Coronary artery (tissue), 2 donors: ENCODE measurements around the gene FFAR4.

ENCODE experiments used
- DNase-seq: peaks from one replicate; pipeline ENCODE4 v3.0.0-alpha.2; 2017; ENCODE audit warnings: low spot score
- H3K27ac ChIP-seq, 2 donors: fragments of 200-600 bp; sonication (generic); one replicate each; pipeline ENCODE4 v1.5.1; 2016 to 2019
- H3K4me3 ChIP-seq: fragments of 200-600 bp; sonication (generic); 2 replicates; pipeline ENCODE4 v1.5.1; 2016; ENCODE audit warnings: mild to moderate bottlenecking, moderate library complexity
- CTCF ChIP-seq: fragments of 200-600 bp; sonication (generic); IDR thresholded peaks from one replicate; pipeline ENCODE4 v1.5.1; 2019; ENCODE audit warnings: antibody characterized with exemption

FFAR4 gene

DNA sequence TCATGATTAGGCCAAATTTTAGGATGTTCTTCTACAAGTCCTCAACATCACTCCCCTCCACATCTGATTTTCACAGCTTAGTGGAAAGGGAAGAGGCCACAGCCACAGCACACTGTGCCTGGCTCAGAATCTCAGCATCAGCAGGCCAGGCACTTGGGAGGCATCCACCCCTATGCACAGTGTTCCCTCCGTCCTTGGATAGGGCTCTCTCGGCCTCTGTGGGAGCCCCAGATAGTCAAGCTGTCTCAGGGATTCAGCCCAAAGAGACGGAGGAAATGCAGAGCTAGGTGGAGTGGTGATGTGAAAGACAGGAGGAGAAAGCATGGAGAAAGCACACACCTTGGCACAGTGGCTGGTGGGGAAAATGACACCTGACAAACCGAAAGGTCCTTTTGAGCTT, 33.3 kb downstream of the FFAR4 start:
- Histone ChIP-seq H3K4me3 (no peak overlapping the region), H3K27ac (no peak overlapping the region)
- no peak for DNase-seq
- TF ChIP-seq CTCF = no peak

DNA sequence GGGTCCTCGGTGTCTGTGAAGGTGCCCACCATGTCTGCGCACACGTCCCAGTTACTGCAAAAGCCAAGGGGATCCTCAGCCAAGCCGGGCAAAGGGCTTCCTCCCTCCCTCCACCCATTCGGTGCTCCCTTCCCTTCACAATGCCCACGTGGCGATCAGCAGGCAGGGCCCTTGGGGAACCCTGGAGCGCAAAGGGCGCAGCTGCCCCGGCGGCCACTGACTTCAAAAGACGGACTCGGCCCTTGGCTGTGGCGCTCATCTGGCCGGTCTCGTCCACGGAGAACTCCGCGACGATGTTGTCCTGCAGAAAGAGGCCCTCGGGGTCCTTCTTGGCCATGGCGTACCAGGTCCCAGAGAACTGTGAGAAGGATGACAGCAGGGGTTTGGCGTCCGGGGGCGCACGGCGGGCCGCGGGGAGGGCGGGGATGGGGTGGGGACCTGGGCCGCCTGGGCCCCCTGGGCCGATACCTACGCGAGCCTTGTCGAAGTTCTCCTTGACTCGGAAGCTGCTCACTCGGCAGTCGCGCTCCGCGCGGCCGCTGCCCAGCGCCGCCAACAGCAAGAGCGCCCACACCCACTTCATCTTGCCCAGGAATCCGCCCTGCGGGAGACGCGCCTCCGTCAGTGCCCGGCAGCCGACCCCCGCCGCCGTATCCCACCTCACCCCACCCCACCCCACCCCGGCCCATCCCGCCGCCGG, 34.1 kb downstream of the FFAR4 start:
- no peak for DNase-seq

DNA sequence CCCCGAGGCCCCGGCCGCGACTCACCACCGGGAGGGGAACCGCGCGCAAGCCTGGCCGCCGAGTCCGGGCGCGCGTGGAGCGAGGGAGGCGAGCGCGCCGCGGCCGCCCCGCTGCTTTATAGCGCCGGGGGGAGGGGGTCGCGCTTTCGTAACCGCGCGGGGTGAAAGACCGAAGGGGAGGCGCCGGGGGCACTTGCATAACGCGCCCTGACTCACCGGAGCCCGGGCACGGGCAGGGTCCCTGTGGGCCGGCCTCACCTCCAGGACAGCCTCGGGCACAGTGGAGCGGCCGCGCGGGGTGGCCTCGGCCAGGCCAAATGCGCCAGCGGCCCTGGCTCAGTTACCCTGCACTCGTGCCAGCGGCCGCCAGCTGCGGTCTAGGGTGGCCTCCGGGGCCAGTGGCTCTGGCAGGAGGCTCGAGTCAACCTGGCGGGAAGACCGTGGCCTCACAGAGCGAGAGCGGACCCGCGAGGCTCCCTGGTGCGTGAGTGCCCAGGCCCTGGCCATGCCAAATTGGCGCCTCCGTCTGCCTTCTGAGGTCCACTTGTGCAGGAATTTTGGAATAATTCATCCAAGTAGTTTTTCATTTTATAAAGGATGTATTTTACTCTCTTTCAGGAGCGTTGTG, 34.8 kb downstream of the FFAR4 start, which contains the start of gene RBP4:
Gene RBP4, minus strand, starts transcription at position 90 of the 628 bp plus-strand sequence. CDS start 207 bp downstream, outside the sequence.
- TF ChIP-seq CTCF = no peak
- Histone ChIP-seq H3K27ac (no peak within 1 kb of the TSS), H3K4me3 (peak within 1 kb of the TSS; percentile 77)
- no peak for DNase-seq

More for the DNA sequence above, 34.1 kb downstream of the FFAR4 start:
- Histone ChIP-seq H3K4me3 (peak overlapping the region; percentile 77), H3K27ac (no peak overlapping the region)
- TF ChIP-seq CTCF = no peak

GRCh38 chr10:93601774-93602162, 35.3 kb downstream of the FFAR4 start:
- Histone ChIP-seq H3K27ac (no peak overlapping the region), H3K4me3 (no peak overlapping the region)
- TF ChIP-seq CTCF = no peak
- no peak for DNase-seq

DNA sequence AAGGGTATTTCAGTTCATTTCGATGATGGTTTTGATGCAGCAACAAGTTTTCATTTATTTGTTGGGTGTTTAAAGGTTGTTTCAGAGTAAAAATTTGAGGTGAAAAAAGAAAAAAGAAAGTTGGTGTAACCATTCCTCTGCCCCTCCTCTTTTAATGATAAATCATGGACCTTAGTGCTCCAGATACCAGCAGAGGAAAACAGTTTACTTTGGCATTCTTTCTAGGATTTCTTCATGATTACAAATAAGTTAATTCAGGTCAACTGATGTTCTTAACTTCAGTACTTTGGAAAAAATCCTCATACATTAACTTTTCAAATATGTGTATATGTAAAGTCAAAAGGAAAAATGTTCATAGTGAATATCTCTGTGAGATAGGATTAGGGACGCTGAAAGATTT, 36.6 kb downstream of the FFAR4 start:
- no peak for TF ChIP-seq CTCF
- H3K4me3 ChIP-seq = no peak overlapping the region
- no peak for DNase-seq
- no peak overlapping the region for H3K27ac ChIP-seq

- Histone ChIP-seq H3K27ac (no peak overlapping the region), H3K4me3 (no peak overlapping the region)
- TF ChIP-seq CTCF = no peak
- DNase-seq = no peak
Measured at GRCh38 chr10:93604146-93604545, 37.7 kb downstream of the FFAR4 start.

- DNase-seq = no peak
- TF ChIP-seq CTCF = no peak
- no peak overlapping the region for H3K27ac ChIP-seq
- no peak overlapping the region for H3K4me3 ChIP-seq
Measured at GRCh38 chr10:93608421-93608820, 42.0 kb downstream of the FFAR4 start.
